Ovary (tissue), 9 donors: ENCODE measurements around the gene TICAM2. TPM values are rescaled to one million over a fixed set of nuclear protein-coding genes. Genes with fewer than 3 reads are reported as not detected.

ENCODE experiments used
- DNase-seq, 5 donors: peaks; one replicate each; pipeline ENCODE4 v3.0.0-alpha.2; 2019 to 2020
- H3K27ac ChIP-seq, 2 donors: fragments of 200-600 bp; one replicate each; pipeline versions ENCODE4 v1.5.1 to v1.8.0; 2019 to 2022
- H3K27me3 ChIP-seq: fragments of 200-600 bp; one replicate; pipeline ENCODE4 v1.8.0; 2022
- H3K36me3 ChIP-seq: fragments of 200-600 bp; sonication (generic); one replicate; pipeline ENCODE4 v1.5.1; 2019
- H3K4me1 ChIP-seq: one replicate; pipeline ENCODE4 v1.8.1; 2013; ENCODE audit warnings: mild to moderate bottlenecking, moderate library complexity; ENCODE audit not compliant: insufficient read depth
- H3K4me3 ChIP-seq: fragments of 200-600 bp; sonication (generic); one replicate; pipeline ENCODE4 v1.5.1; 2017
- H3K9me3 ChIP-seq, 2 donors: fragments of 200-600 bp in 1 of 2; sonication (generic) in 1 of 2; one replicate each; pipeline versions ENCODE4 v1.5.1 to v1.8.1; 2013 to 2019; ENCODE audit warnings: mild to moderate bottlenecking in 1 of 2, moderate library complexity in 1 of 2
- EP300 ChIP-seq: sonication (generic); formaldehyde crosslinking; IDR thresholded peaks from one replicate; pipeline ENCODE4 v1.6.1; 2017; ENCODE audit warnings: antibody characterized with exemption
- POLR2A ChIP-seq: fragments of 450-650 bp; IDR thresholded peaks from one replicate; pipeline ENCODE4 v1.6.1; 2017; ENCODE audit warnings: antibody characterized with exemption, mild to moderate bottlenecking, moderate library complexity
- WGBS, 3 donors: extraction: QIAGEN DNeasy Blood & Tissue Kit in 1 of 3; methylation state at CpG; one replicate each; pipeline versions ENCODE4 v1.1.5 to v1.1.7; 2013 to 2017; 5-methylcytosine and 5-hydroxymethylcytosine counted together
- intact Hi-C, 4 donors: fragments of 100-400 bp; cut with DNase I; formaldehyde crosslinking; loops; one replicate each; pipeline versions ENCODE4 v1.11.0 to v1.15.1; 2022 to 2023
- polyA plus RNA-seq, 2 donors: library from polyadenylated mRNA; stranded (reverse); fragments of 200-250 nt in 1 of 2; fragments of 350-450 nt in 1 of 2; fragmentation: Illumina TruSeq in 1 of 2; extraction: RNeasy Lipid Tissue Mini Kit (QIAGEN cat#74804) in 1 of 2; gene quantifications; one replicate each; pipeline ENCODE4 v1.2.3, GENCODE V29; 2013 to 2014
- total RNA-seq, 7 donors: library from RNA; depleted of rRNA in 2 of 7; stranded (reverse); fragments of >200 nt in 2 of 7; fragmentation: NEBNext Ultra II Directional in 3 of 7; extraction: Animal tissue kit (Norgen Biotek cat#: 25700) in 3 of 7; gene quantifications; one replicate each; pipeline versions ENCODE4 v1.1.0 to v1.2.4, GENCODE V29; 2016 to 2023
- TF ChIP-seq, protein P1 (sequence below), 3 donors: fragments of 450-650 bp in 2 of 3; fragments of 200-600 bp in 1 of 3; IDR thresholded peaks; one replicate each; pipeline versions ENCODE4 v1.5.1 to v1.8.0; 2016 to 2022; ENCODE audit warnings: antibody characterized with exemption in 3 of 3, mild to moderate bottlenecking in 1 of 3
- donor health status: DM: no; HTN: no; CAD: no; lungs with moderate emphysema.
- donor health status: DM: no; HTN: no; CAD: no.
- donor health status: Bipolar disorder and iron deficiency.
- donor health status: DM: yes; HTN: yes; CAD: no.
- donor health status: DM: no; HTN: no; CAD: no.
- donor health status: DM: yes; HTN: yes; CAD: no.

TICAM2 gene
- total and polyA plus RNA-seq, 9 donors = 1.0 to 6.4 (median 4.0) TPM

DNA sequence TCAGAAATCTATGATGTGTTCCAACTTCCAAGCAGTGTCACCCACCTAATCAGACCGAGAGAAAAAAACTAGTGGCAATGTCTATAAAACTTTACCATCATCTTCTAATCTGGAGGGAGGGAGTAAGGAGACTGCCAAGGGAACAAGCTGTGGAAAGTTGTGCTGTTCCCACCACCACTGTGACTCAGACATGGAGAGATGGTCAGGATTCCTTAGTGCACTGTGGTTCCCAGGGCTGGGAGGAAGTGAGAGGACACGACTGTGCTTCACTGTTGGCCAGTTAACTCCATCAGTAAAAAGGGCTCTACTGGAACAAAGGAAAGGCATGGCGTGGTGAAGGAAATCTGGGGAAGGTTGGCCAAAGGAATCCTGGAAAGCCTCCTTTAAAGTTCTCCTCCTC lies 18.8 kb downstream of the TICAM2 start:
- Histone ChIP-seq H3K36me3 (no peaks in the 10 kb centered on the region), H3K27me3 (no peaks in the 10 kb centered on the region), H3K9me3 (no peaks in the 10 kb centered on the region), H3K4me1 (no peaks in the 10 kb centered on the region), H3K4me3 (no peak overlapping the region), H3K27ac (no peak overlapping the region)
- no peak for DNase-seq
- intact Hi-C loops = no loop called here
- TF ChIP-seq POLR2A (no peak), EP300 (no peak)
- TF ChIP-seq, protein P1, sequence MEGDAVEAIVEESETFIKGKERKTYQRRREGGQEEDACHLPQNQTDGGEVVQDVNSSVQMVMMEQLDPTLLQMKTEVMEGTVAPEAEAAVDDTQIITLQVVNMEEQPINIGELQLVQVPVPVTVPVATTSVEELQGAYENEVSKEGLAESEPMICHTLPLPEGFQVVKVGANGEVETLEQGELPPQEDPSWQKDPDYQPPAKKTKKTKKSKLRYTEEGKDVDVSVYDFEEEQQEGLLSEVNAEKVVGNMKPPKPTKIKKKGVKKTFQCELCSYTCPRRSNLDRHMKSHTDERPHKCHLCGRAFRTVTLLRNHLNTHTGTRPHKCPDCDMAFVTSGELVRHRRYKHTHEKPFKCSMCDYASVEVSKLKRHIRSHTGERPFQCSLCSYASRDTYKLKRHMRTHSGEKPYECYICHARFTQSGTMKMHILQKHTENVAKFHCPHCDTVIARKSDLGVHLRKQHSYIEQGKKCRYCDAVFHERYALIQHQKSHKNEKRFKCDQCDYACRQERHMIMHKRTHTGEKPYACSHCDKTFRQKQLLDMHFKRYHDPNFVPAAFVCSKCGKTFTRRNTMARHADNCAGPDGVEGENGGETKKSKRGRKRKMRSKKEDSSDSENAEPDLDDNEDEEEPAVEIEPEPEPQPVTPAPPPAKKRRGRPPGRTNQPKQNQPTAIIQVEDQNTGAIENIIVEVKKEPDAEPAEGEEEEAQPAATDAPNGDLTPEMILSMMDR (IDR thresholded peaks at IDR 0.05) = no peak
- 59 to 77% (median 74%) methylated on average over 3 of the region's 3 CpGs for WGBS, 3 donors

DNA sequence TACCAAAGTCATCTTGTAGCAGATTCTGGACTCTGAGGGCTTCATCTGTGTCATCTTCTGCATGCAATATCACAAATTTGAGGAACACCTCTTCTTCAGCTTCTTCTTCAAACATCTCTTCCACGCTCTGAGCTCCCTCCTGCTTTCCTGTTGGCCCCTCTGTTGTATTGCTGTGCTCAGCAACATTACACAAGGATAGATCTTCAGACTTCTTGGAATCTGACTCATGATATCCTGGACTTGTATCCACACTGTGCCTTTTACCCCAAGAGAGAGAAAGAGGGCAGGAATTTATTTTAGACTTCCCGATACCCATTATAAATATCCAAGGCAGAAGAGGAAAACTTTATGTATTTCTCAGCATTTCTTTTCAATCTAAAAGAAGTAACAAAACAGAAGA lies 21.3 kb downstream of the TICAM2 start:
- H3K27me3 ChIP-seq = no peaks in the 10 kb centered on the region
- H3K4me1 ChIP-seq = no peaks in the 10 kb centered on the region
- TF ChIP-seq POLR2A = no peak
- TF ChIP-seq, protein P1 (IDR thresholded peaks at IDR 0.05) = no peak
- TF ChIP-seq EP300 = no peak
- no peaks in the 10 kb centered on the region for H3K36me3 ChIP-seq
- intact Hi-C loops = no loop called here
- no peak overlapping the region for H3K4me3 ChIP-seq
- H3K27ac ChIP-seq = no peak overlapping the region
- no peak for DNase-seq
- H3K9me3 ChIP-seq = no peaks in the 10 kb centered on the region
- 97% methylated on average over 2 of the region's 2 CpGs for WGBS, 3 donors

DNA sequence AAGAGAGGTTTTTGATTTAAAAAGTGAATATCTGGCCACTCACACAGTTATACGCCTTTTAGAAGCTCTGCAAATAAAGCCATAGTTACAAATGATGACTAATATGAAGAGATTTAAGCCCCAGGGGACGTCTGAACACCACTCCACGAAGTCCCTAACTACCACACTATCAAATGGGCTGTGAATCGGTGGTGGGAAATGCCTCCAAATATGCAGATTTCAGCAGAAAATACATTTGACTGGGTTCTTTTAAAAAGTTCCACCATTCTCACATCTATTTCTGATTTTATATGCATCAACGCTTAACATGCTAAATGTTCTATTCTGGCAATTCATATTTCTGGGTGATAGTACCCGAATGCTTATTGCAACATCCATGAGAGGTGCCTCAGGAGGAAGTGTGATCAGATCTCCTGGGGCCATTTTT lies 22.5 kb downstream of the TICAM2 start:
- no peak for TF ChIP-seq POLR2A
- Histone ChIP-seq H3K36me3 (no peaks in the 10 kb centered on the region), H3K27ac (no peak overlapping the region), H3K9me3 (no peaks in the 10 kb centered on the region), H3K27me3 (no peaks in the 10 kb centered on the region), H3K4me3 (no peak overlapping the region), H3K4me1 (no peaks in the 10 kb centered on the region)
- DNase-seq = no peak
- WGBS, 3 donors = 88 to 93% (median 91%) methylated on average over 6 of the region's 6 CpGs
- intact Hi-C loops = no loop called here

DNA sequence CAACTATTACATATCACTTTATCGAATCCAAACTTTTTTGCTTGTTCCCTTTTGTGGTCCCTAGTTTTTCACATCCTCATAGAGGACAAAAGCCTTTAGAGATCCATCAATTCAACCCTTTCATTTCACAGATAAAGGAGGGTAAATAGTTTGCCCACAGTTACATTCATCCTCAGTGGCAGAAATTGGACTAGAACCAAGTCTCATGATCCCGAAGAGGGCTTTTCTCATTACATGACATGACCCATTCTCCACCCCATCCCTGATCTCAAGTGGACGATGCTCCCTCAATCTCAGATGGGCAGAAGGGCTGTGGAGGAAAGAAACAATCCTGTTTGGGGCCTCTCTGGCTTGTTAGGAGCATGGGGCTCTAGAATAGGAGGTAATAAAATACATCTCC lies 23.1 kb downstream of the TICAM2 start:
- Histone ChIP-seq H3K9me3 (no peaks in the 10 kb centered on the region), H3K4me3 (no peak overlapping the region), H3K36me3 (no peaks in the 10 kb centered on the region), H3K27me3 (no peaks in the 10 kb centered on the region), H3K27ac (no peak overlapping the region), H3K4me1 (no peaks in the 10 kb centered on the region)
- intact Hi-C loops = no loop called here
- TF ChIP-seq, protein P1 (IDR thresholded peaks at IDR 0.05) = no peak
- TF ChIP-seq POLR2A (no peak), EP300 (no peak)
- 89 to 92% (median 90%) methylated on average over 3 of the region's 3 CpGs for WGBS, 3 donors
- DNase-seq = no peak

DNA sequence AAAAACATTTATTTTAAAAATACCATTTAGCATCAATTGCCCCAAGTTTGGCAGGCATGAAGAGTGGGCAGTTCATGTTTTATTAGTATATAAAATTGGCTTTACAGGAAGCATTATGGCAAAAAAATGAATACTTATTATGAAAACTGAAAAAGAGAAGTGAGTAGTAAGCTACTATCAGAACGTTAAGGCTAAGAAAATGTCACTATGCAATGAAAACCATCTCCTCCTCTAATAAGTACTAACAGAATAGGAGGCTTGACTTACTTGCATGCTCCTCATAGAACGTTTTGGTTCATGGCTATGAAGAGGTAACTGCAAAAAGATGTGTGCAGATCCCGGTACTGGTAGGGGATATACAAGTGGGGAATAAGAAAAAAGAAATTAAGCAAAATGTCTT lies 23.6 kb downstream of the TICAM2 start:
- TF ChIP-seq POLR2A (no peak), EP300 (no peak)
- Histone ChIP-seq H3K36me3 (no peaks in the 10 kb centered on the region), H3K9me3 (no peaks in the 10 kb centered on the region), H3K4me3 (no peak overlapping the region), H3K4me1 (no peaks in the 10 kb centered on the region), H3K27ac (no peak overlapping the region), H3K27me3 (no peaks in the 10 kb centered on the region)
- WGBS, 3 donors = 89 to 93% (median 91%) methylated on average over 3 of the region's 3 CpGs
- DNase-seq = no peak
- intact Hi-C loops = no loop called here

DNA sequence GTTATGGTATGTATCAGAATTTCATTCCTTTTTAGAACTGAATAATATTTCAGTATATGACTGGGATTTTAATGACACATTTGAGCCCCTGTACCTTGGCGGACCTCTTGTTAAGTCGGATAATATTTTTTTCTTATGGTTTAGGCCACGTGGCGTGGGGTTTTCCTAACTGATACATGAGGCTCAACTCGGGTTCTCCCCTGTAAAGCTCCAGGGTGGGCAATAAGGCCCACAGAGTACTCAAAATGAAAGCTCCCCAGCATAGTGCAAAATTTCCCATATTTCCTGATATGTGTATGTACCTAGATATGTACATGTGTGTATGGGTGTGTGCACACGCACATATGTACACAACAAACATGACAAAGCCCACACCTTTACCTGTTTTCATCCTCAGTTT lies 24.5 kb downstream of the TICAM2 start:
- no peaks in the 10 kb centered on the region for H3K36me3 ChIP-seq
- no peak overlapping the region for H3K4me3 ChIP-seq
- TF ChIP-seq POLR2A (no peak), EP300 (no peak)
- TF ChIP-seq, protein P1 (IDR thresholded peaks at IDR 0.05) = no peak
- no peak for DNase-seq
- no peaks in the 10 kb centered on the region for H3K9me3 ChIP-seq
- H3K27me3 ChIP-seq = no peaks in the 10 kb centered on the region
- 95 to 97% (median 97%) methylated on average over 6 of the region's 6 CpGs for WGBS, 3 donors
- no peak overlapping the region for H3K27ac ChIP-seq
- no peaks in the 10 kb centered on the region for H3K4me1 ChIP-seq
- intact Hi-C loops = no loop called here
